ENCODE data around the gene ZNF598.
A peak's percentile ranks its signal among the peaks of the same experiment; 100 is the strongest.

- TF ChIP-seq JUND (IDR thresholded peaks at IDR 0.05) (no peak), MAX (IDR thresholded peaks at IDR 0.05) (no peak), SP1 (IDR thresholded peaks at IDR 0.05) (peak; percentile 58)
These were observed 25.2 kb upstream of the ZNF598 start for GRCh38 chr16:2034696-2035430.
